Hepatocyte (in vitro differentiated cells): ENCODE measurements around the gene PCDHA7. TPM values are rescaled to one million over a fixed set of nuclear protein-coding genes. Genes with fewer than 3 reads are reported as not detected.

Source experiments
- DNase-seq: peaks from one replicate; pipeline ENCODE4 v3.0.0-alpha.2; 2016; ENCODE audit warnings: low spot score
- H2AFZ ChIP-seq: fragments of 200-600 bp; sonication (generic); 2 replicates; pipeline ENCODE4 v1.6.0; 2016; ENCODE audit warnings: antibody characterized with exemption, mild to moderate bottlenecking
- H3K27ac ChIP-seq: fragments of 200-600 bp; sonication (generic); 2 replicates; pipeline ENCODE4 v1.5.1; 2016; ENCODE audit warnings: mild to moderate bottlenecking
- H3K27me3 ChIP-seq: fragments of 200-600 bp; sonication (generic); 2 replicates; pipeline ENCODE4 v1.6.1; 2016
- H3K36me3 ChIP-seq: fragments of 200-600 bp; sonication (generic); replicated peaks from 2 replicates; pipeline ENCODE4 v1.5.1; 2016; ENCODE audit warnings: low read depth; ENCODE audit not compliant: insufficient read depth
- H3K4me1 ChIP-seq: fragments of 200-600 bp; sonication (generic); 2 replicates; pipeline ENCODE4 v1.5.1; 2016; ENCODE audit warnings: mild to moderate bottlenecking, moderate library complexity; ENCODE audit not compliant: insufficient read depth
- H3K4me2 ChIP-seq: fragments of 200-600 bp; sonication (generic); 2 replicates; pipeline ENCODE4 v1.6.0; 2016
- H3K4me3 ChIP-seq: fragments of 200-600 bp; sonication (generic); 2 replicates; pipeline ENCODE4 v1.5.1; 2016; ENCODE audit warnings: mild to moderate bottlenecking
- H3K79me2 ChIP-seq: fragments of 200-600 bp; sonication (generic); 2 replicates; pipeline ENCODE4 v1.6.0; 2017; ENCODE audit warnings: mild to moderate bottlenecking
- H3K9me2 ChIP-seq: fragments of 200-600 bp; sonication (generic); replicated peaks from 2 replicates; pipeline ENCODE4 v1.6.0; 2017; ENCODE audit warnings: mild to moderate bottlenecking; ENCODE audit not compliant: insufficient read depth
- H3K9me3 ChIP-seq: fragments of 200-600 bp; sonication (generic); 2 replicates; pipeline ENCODE4 v1.5.1; 2016; ENCODE audit warnings: low read depth, mild to moderate bottlenecking
- H4K20me1 ChIP-seq: fragments of 200-600 bp; sonication (generic); 2 replicates; pipeline ENCODE4 v1.6.0; 2016; ENCODE audit warnings: mild to moderate bottlenecking; ENCODE audit not compliant: insufficient read depth, poor library complexity, severe bottlenecking
- CTCF ChIP-seq: fragments of 200-600 bp; sonication (generic); IDR thresholded peaks from 2 replicates; pipeline ENCODE4 v1.5.1; 2016; ENCODE audit warnings: antibody characterized with exemption, mild to moderate bottlenecking; ENCODE audit not compliant: poor library complexity
- EZH2 ChIP-seq: fragments of 200-600 bp; sonication (generic); IDR thresholded peaks from 2 replicates; pipeline ENCODE4 v1.6.1; 2016; ENCODE audit warnings: antibody characterized with exemption, mild to moderate bottlenecking, borderline replicate concordance
- EZH2phosphoT487 ChIP-seq: fragments of 200-600 bp; sonication (generic); IDR thresholded peaks from one replicate; pipeline ENCODE4 v1.6.1; 2018; ENCODE audit warnings: antibody characterized with exemption, mild to moderate bottlenecking, low read depth, moderate library complexity; ENCODE audit not compliant: unreplicated experiment, severe bottlenecking
- WGBS: methylation state at CpG from one replicate; pipeline ENCODE4 v1.1.6; 2016; ENCODE audit warnings: low lambda C conversion rate; ENCODE audit errors: missing lambda C conversion rate; 5-methylcytosine and 5-hydroxymethylcytosine counted together
- polyA plus RNA-seq: library from polyadenylated mRNA; unstranded; fragments of >200 nt; fragmentation: Nextera tagmentation; extraction: Ambion mirVana; gene quantifications from 2 replicates; pipeline ENCODE4 v1.2.1, GENCODE V29; 2016
- total RNA-seq: library from RNA; depleted of rRNA; stranded (reverse); fragments of >200 nt; gene quantifications from 2 replicates; pipeline ENCODE4 v1.2.3, GENCODE V29; 2014

Gene PCDHA7
- total and polyA plus RNA-seq, 2 experiments from 2014 or later = 0.11 to 1.7 TPM

GRCh38 chr5:140877262-140877581 is 43.2 kb downstream of the PCDHA7 start:
- WGBS = 97% methylated on average over 37 of the region's 37 CpGs
- Histone ChIP-seq H3K4me2 (no peak overlapping the region), H3K79me2 (peaks cover 24% of the 10 kb centered on the region), H3K36me3 (no peaks in the 10 kb centered on the region), H3K27me3 (no peaks in the 10 kb centered on the region), H3K4me3 (no peak overlapping the region), H3K4me1 (no peaks in the 10 kb centered on the region), H4K20me1 (no peaks in the 10 kb centered on the region), H2AFZ (no peak overlapping the region), H3K9me2 (no peaks in the 10 kb centered on the region), H3K27ac (no peak overlapping the region), H3K9me3 (no peaks in the 10 kb centered on the region)
- TF ChIP-seq EZH2 (no peak), EZH2phosphoT487 (no peak), CTCF (no peak)
- no peak for DNase-seq

- Histone ChIP-seq H3K4me2 (peak within 1 kb of the TSS; percentile 65), H3K27me3 (no peaks in the 10 kb centered on the region)
- 73% methylated on average over 35 of the region's 35 CpGs for WGBS
These were observed 48.0 kb downstream of the PCDHA7 start, which contains the start of gene PCDHA13 for GRCh38 chr5:140881889-140882590. Gene PCDHA13 (plus strand): TSS chr5:140882124. CDS start chr5:140882269, 145 bp downstream.

GRCh38 chr5:140882591-140882899 is 48.5 kb downstream of the PCDHA7 start:
- Histone ChIP-seq H3K79me2 (peaks cover 20% of the 10 kb centered on the region), H3K4me3 (no peak overlapping the region), H3K27me3 (no peaks in the 10 kb centered on the region), H3K9me3 (peaks cover 6% of the 10 kb centered on the region), H3K36me3 (no peaks in the 10 kb centered on the region), H3K27ac (no peak overlapping the region), H2AFZ (no peak overlapping the region), H3K4me2 (peak overlapping the region; percentile 65), H3K9me2 (no peaks in the 10 kb centered on the region), H4K20me1 (no peaks in the 10 kb centered on the region), H3K4me1 (no peaks in the 10 kb centered on the region)
- DNase-seq = no peak
- TF ChIP-seq CTCF = peak; percentile 30
- TF ChIP-seq EZH2 = no peak
- 64% methylated on average over 12 of the region's 12 CpGs for WGBS

More at GRCh38 chr5:140881889-140882590, 48.0 kb downstream of the PCDHA7 start, which contains the start of gene PCDHA13:
- H4K20me1 ChIP-seq = no peaks in the 10 kb centered on the region
- no peak within 1 kb of the TSS for H2AFZ ChIP-seq
- H3K4me3 ChIP-seq = no peak within 1 kb of the TSS
- H3K36me3 ChIP-seq = no peaks in the 10 kb centered on the region
- TF ChIP-seq EZH2phosphoT487 (no peak), CTCF (peak; percentile 40)
- peaks cover 20% of the 10 kb centered on the region for H3K79me2 ChIP-seq
- H3K9me2 ChIP-seq = no peaks in the 10 kb centered on the region
- H3K27ac ChIP-seq = no peak within 1 kb of the TSS
- H3K4me1 ChIP-seq = no peaks in the 10 kb centered on the region
- H3K9me3 ChIP-seq = peaks cover 6% of the 10 kb centered on the region
- peak; percentile 48 for DNase-seq

GRCh38 chr5:140883373-140883772 is 49.3 kb downstream of the PCDHA7 start:
- Histone ChIP-seq H3K4me3 (no peak overlapping the region), H3K4me2 (no peak overlapping the region), H2AFZ (no peak overlapping the region), H3K9me2 (no peaks in the 10 kb centered on the region), H3K4me1 (no peaks in the 10 kb centered on the region), H3K36me3 (no peaks in the 10 kb centered on the region), H3K27ac (no peak overlapping the region), H3K27me3 (no peaks in the 10 kb centered on the region), H3K9me3 (peaks cover 6% of the 10 kb centered on the region), H3K79me2 (peaks cover 15% of the 10 kb centered on the region), H4K20me1 (no peaks in the 10 kb centered on the region)
- no peak for TF ChIP-seq EZH2phosphoT487
- no peak for TF ChIP-seq EZH2
- no peak for DNase-seq
- WGBS = 99% methylated on average over 41 of the region's 41 CpGs
